GM12892 (cell line): Measurements from ENCODE around the gene DDX25.

Source experiments
- POLR2A ChIP-seq: IDR thresholded peaks from 2 replicates; pipeline ENCODE4 v1.6.1; 2011; ENCODE audit warnings: low read depth, low read length, control low read depth
- POLR2AphosphoS5 ChIP-seq: IDR thresholded peaks from 2 replicates; pipeline ENCODE4 v1.6.1; 2011; ENCODE audit warnings: low read depth, low read length, control low read depth

DNA sequence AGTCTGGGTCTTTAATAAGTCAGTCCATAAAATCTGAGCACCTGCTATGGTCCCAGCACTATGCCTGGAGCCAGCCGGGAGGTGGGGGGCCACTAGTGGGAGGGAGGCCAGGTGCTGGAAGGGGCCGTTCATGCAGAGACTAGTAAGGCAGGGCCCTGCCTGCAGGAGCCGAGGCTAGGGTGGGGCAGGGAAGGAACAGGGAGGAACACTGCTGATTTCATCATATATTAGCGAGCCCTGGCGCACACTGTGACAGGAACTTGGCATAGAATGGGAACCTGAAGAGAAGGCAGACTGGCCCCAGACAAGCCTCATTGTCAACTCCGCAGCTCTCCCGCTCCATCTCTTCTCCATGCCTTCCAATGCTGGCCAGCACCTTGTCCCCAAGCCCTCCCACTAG lies 48.7 kb downstream of the DDX25 start:
- no peak for TF ChIP-seq POLR2A
- no peak for TF ChIP-seq POLR2AphosphoS5
